OCI-LY7 (cell line): ENCODE results near the gene SMARCA2. TPM values are rescaled to one million over a fixed set of nuclear protein-coding genes. Genes with fewer than 3 reads are reported as not detected.

ENCODE experiments used
- BruUV-seq: library from RNA; stranded (reverse); fragments of 400-500 nt; replicated peaks from 2 replicates; lab custom pipeline; 2021; lab: Mats Ljungman, UMichigan
- CTCF ChIA-PET: fragments of 300-600 bp; sonication (Branson Sonifier 250); formaldehyde crosslinking; loops from one replicate; lab custom pipeline; 2022; ENCODE audit warnings: antibody characterized with exemption; ENCODE audit not compliant: unreplicated experiment; lab: Charles Lee
- POLR2A ChIA-PET: fragments of 300-600 bp; sonication (Branson Sonifier 250); formaldehyde crosslinking; loops from one replicate; lab custom pipeline; 2022; ENCODE audit warnings: antibody characterized with exemption; lab: Charles Lee
- DNase-seq: peaks from one replicate; pipeline ENCODE4 v3.0.0-alpha.2; 2015; ENCODE audit warnings: low spot score
- H2AFZ ChIP-seq: fragments of 200-600 bp; sonication (generic), shearing (Covaris generic); 2 replicates; pipeline ENCODE4 v1.6.1; 2014; ENCODE audit warnings: mild to moderate bottlenecking, antibody characterized with exemption, low read length, moderate library complexity
- H3K27ac ChIP-seq: fragments of 200-600 bp; sonication (generic); 2 replicates; pipeline ENCODE4 v1.5.1; 2014; ENCODE audit warnings: mixed run types, low read depth, mild to moderate bottlenecking, moderate library complexity, low read length, inconsistent platforms; ENCODE audit not compliant: poor library complexity, severe bottlenecking
- H3K36me3 ChIP-seq: fragments of 200-600 bp; sonication (generic); 2 replicates; pipeline ENCODE4 v1.6.1; 2014; ENCODE audit warnings: mild to moderate bottlenecking, antibody characterized with exemption, low read length, moderate library complexity, mixed read lengths; ENCODE audit not compliant: insufficient read depth
- H3K4me1 ChIP-seq: fragments of 200-600 bp; sonication (generic); 2 replicates; pipeline ENCODE4 v1.5.1; 2014; ENCODE audit warnings: mild to moderate bottlenecking, low read length; ENCODE audit not compliant: insufficient read depth, poor library complexity, severe bottlenecking
- H3K4me2 ChIP-seq: fragments of 200-600 bp; sonication (generic); 2 replicates; pipeline ENCODE4 v1.6.1; 2014; ENCODE audit warnings: mild to moderate bottlenecking, low read length
- H3K4me3 ChIP-seq: fragments of 200-600 bp; sonication (generic); 2 replicates; pipeline ENCODE4 v1.5.1; 2014; ENCODE audit warnings: mild to moderate bottlenecking, low read depth, low read length; ENCODE audit not compliant: poor library complexity, severe bottlenecking
- H3K79me2 ChIP-seq: fragments of 200-600 bp; sonication (generic); 2 replicates; pipeline ENCODE4 v1.6.1; 2016; ENCODE audit warnings: low read depth, mild to moderate bottlenecking, low read length, moderate library complexity, mixed read lengths; ENCODE audit not compliant: insufficient read depth
- H3K9me2 ChIP-seq: fragments of 200-600 bp; sonication (generic); 2 replicates; pipeline ENCODE4 v1.6.1; 2016; ENCODE audit warnings: mild to moderate bottlenecking, low read length, mixed read lengths; ENCODE audit not compliant: insufficient read depth
- H3K9me3 ChIP-seq: fragments of 200-600 bp; sonication (generic); 2 replicates; pipeline ENCODE4 v1.6.1; 2014; ENCODE audit warnings: mild to moderate bottlenecking, mixed run types, low read length, mixed read lengths
- H4K20me1 ChIP-seq: fragments of 200-600 bp; sonication (generic); 2 replicates; pipeline ENCODE4 v1.6.1; 2014; ENCODE audit warnings: mild to moderate bottlenecking, antibody characterized with exemption, low read length, moderate library complexity, mixed read lengths; ENCODE audit not compliant: insufficient read depth
- EZH2phosphoT487 ChIP-seq: fragments of 200-600 bp; sonication (generic); IDR thresholded peaks from 2 replicates; pipeline ENCODE4 v1.6.1; 2018; ENCODE audit warnings: low read depth, borderline replicate concordance, mild to moderate bottlenecking, mixed run types, antibody characterized with exemption, low read length, moderate library complexity, mixed read lengths
- intact Hi-C: fragments of 100-400 bp; cut with micrococcal nuclease; formaldehyde crosslinking; loops from one replicate; pipeline ENCODE4 v1.10.0; 2022; ENCODE audit not compliant: unreplicated experiment
- total RNA-seq, 2 experiments: library from RNA; depleted of rRNA in 1 of 2; stranded (reverse); fragments of >200 nt in 1 of 2; shearing (Covaris generic) in 1 of 2; gene quantifications; 2 replicates each; pipeline ENCODE4 v1.2.3, GENCODE V29; 2014 to 2022
- TF ChIP-seq, protein P1 (sequence below): fragments of 200-600 bp; sonication (generic); conservative IDR thresholded peaks from 2 replicates; pipeline ENCODE4 v1.5.1; 2014; ENCODE audit warnings: mild to moderate bottlenecking, antibody characterized with exemption, low read length, moderate library complexity, mixed read lengths

SMARCA2 gene
- total RNA-seq, 2 experiments from 2014 or later = 54.8 to 80.6 TPM

DNA sequence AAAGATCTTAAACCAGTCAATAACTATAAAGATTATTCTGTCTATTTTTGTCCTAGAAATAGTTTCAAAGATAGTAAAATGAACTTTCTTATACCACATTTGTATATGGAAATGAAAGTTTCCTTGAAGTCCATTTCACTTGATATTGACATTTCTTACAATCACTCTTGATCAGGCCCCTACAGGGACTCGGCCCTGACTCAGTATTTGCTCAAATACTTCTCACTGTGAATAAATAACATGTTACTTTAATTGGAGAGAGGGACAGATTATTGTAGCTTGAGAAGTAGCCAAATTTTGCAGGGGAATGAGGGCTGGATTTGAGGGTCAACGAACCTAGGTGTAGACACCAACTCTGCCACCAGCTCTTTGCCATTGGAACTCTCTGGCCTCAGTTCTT is 25.6 kb upstream of the SMARCA2 start:
- Histone ChIP-seq H3K9me3 (no peaks in the 10 kb centered on the region), H3K4me2 (no peak overlapping the region), H2AFZ (no peak overlapping the region), H3K27ac (no peak overlapping the region), H3K36me3 (no peaks in the 10 kb centered on the region), H3K79me2 (no peaks in the 10 kb centered on the region), H3K4me1 (no peaks in the 10 kb centered on the region), H3K4me3 (no peak overlapping the region), H4K20me1 (no peaks in the 10 kb centered on the region), H3K9me2 (no peaks in the 10 kb centered on the region)
- intact Hi-C loops = no loop called here
- ChIA-PET POLR2A (interaction anchor here (0.6 kb wide), 1 partner anchor 17 kb away, joined by 3 read pairs; no protein-coding TSS in a partner anchor), CTCF (no interaction called here)
- no peak for DNase-seq
- no TSS peak for BruUV-seq
- TF ChIP-seq EZH2phosphoT487 = no peak
- TF ChIP-seq, protein P1, sequence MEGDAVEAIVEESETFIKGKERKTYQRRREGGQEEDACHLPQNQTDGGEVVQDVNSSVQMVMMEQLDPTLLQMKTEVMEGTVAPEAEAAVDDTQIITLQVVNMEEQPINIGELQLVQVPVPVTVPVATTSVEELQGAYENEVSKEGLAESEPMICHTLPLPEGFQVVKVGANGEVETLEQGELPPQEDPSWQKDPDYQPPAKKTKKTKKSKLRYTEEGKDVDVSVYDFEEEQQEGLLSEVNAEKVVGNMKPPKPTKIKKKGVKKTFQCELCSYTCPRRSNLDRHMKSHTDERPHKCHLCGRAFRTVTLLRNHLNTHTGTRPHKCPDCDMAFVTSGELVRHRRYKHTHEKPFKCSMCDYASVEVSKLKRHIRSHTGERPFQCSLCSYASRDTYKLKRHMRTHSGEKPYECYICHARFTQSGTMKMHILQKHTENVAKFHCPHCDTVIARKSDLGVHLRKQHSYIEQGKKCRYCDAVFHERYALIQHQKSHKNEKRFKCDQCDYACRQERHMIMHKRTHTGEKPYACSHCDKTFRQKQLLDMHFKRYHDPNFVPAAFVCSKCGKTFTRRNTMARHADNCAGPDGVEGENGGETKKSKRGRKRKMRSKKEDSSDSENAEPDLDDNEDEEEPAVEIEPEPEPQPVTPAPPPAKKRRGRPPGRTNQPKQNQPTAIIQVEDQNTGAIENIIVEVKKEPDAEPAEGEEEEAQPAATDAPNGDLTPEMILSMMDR = no peak

DNA sequence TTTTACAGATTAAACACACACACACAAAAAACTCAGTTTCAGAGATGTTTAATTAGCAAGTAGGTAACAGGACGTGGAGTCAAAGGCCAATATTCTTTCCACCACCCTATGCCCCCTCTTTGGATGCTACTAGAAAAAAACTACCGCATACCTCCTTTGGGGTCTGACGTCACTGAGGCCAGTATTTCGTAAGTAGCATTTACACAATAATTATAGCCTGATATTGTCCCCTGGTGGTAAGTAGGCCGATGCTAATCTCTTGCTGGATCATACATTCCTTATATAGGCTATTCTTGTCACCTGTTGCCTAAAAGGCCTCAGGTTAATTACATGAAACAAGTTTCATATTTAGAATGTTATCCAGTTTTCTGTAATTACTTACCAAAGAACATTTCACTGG is 21.0 kb upstream of the SMARCA2 start:
- ChIA-PET POLR2A (no interaction called here), CTCF (no interaction called here)
- no TSS peak for BruUV-seq
- no peak overlapping the region for H3K4me2 ChIP-seq
- intact Hi-C loops = no loop called here
- no peak overlapping the region for H3K27ac ChIP-seq
- TF ChIP-seq, protein P1 = no peak
- TF ChIP-seq EZH2phosphoT487 = no peak
- no peaks in the 10 kb centered on the region for H3K9me3 ChIP-seq
- H3K4me3 ChIP-seq = no peak overlapping the region
- no peaks in the 10 kb centered on the region for H3K79me2 ChIP-seq
- no peaks in the 10 kb centered on the region for H3K36me3 ChIP-seq
- DNase-seq = no peak
- H2AFZ ChIP-seq = no peak overlapping the region
- H3K4me1 ChIP-seq = no peaks in the 10 kb centered on the region
- no peaks in the 10 kb centered on the region for H3K9me2 ChIP-seq
- H4K20me1 ChIP-seq = no peaks in the 10 kb centered on the region

DNA sequence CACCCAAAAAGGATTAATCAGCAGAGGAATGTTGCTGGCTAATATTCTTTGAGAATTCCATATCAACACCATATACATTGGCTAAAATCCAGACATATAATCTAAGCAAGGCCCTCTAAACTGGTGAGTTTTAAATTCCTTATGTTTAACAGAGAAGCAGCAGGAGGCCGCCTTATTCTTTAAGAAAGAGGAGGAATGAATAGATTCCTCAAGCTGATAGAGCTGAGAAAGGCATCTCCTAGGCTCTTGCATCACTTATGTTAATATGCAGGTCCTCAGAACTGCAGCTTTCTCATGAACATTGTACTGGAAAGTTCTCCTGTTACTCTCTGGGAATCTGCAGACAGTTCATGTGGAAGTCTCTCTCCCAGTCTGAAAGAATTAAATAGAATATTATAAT is 20.1 kb upstream of the SMARCA2 start:
- H3K79me2 ChIP-seq = no peaks in the 10 kb centered on the region
- no peaks in the 10 kb centered on the region for H3K4me1 ChIP-seq
- DNase-seq = no peak
- intact Hi-C loops = no loop called here
- no peak for TF ChIP-seq EZH2phosphoT487
- TF ChIP-seq, protein P1 = no peak
- no peaks in the 10 kb centered on the region for H3K36me3 ChIP-seq
- no peak overlapping the region for H3K27ac ChIP-seq
- no peaks in the 10 kb centered on the region for H3K9me2 ChIP-seq
- ChIA-PET POLR2A (interaction anchor here (1.0 kb wide), 1 partner anchor 13 kb away, joined by 3 read pairs; no protein-coding TSS in a partner anchor), CTCF (no interaction called here)
- BruUV-seq = no TSS peak
- no peak overlapping the region for H2AFZ ChIP-seq
- no peak overlapping the region for H3K4me3 ChIP-seq
- no peak overlapping the region for H3K4me2 ChIP-seq
- H4K20me1 ChIP-seq = no peaks in the 10 kb centered on the region
- no peaks in the 10 kb centered on the region for H3K9me3 ChIP-seq
